Endodermal cell (in vitro differentiated cells): Measurements from ENCODE around the gene MAGI3. TPM values are rescaled to one million over a fixed set of nuclear protein-coding genes. Genes with fewer than 3 reads are reported as not detected.
"Not testable (repeated sequence)": the region's sequence is repeated elsewhere in the genome, so short reads cannot be mapped to it uniquely, and the experiment has no call there.

Source experiments
- DNase-seq: peaks from one replicate; pipeline ENCODE4 v3.0.0-alpha.2; 2017
- H3K27ac ChIP-seq: 2 replicates; pipeline ENCODE4 v1.5.1; 2013; ENCODE audit warnings: mild to moderate bottlenecking, low read depth, low read length, moderate library complexity
- H3K27me3 ChIP-seq: 2 replicates; pipeline ENCODE4 v1.6.1; 2013; ENCODE audit warnings: mild to moderate bottlenecking, low read length, moderate library complexity; ENCODE audit not compliant: insufficient read depth, control insufficient read depth, poor library complexity, severe bottlenecking
- H3K36me3 ChIP-seq: 2 replicates; pipeline ENCODE4 v1.7.0; 2013; ENCODE audit warnings: mild to moderate bottlenecking, low read length, moderate library complexity; ENCODE audit not compliant: control insufficient read depth, insufficient read depth
- H3K4me1 ChIP-seq: one replicate; pipeline ENCODE4 v1.7.0; 2013; ENCODE audit warnings: low read length; ENCODE audit not compliant: control insufficient read depth, insufficient read depth
- H3K4me3 ChIP-seq: 2 replicates; pipeline ENCODE4 v1.5.1; 2013; ENCODE audit warnings: mild to moderate bottlenecking, low read length, moderate library complexity
- H3K9ac ChIP-seq: 2 replicates; pipeline ENCODE4 v1.6.1; 2013; ENCODE audit warnings: mild to moderate bottlenecking, low read length, moderate library complexity; ENCODE audit not compliant: poor library complexity, severe bottlenecking; ENCODE audit errors: extremely low read depth
- H3K9me3 ChIP-seq: 2 replicates; pipeline ENCODE4 v1.6.1; 2013; ENCODE audit warnings: mild to moderate bottlenecking, low read length, moderate library complexity; ENCODE audit not compliant: control insufficient read depth
- H3K27ac Mint-ChIP-seq: 2 replicates; pipeline ENCODE4 v1.8.0; 2020; ENCODE audit warnings: mixed read lengths
- H3K27me3 Mint-ChIP-seq: 2 replicates; pipeline ENCODE4 v1.8.0; 2021; ENCODE audit warnings: mild to moderate bottlenecking, mixed read lengths; ENCODE audit not compliant: insufficient read depth
- H3K36me3 Mint-ChIP-seq: 2 replicates; pipeline ENCODE4 v1.8.0; 2020; ENCODE audit warnings: low read depth, mixed read lengths
- H3K4me1 Mint-ChIP-seq: 2 replicates; pipeline ENCODE4 v1.8.0; 2020; ENCODE audit warnings: mixed read lengths
- H3K4me3 Mint-ChIP-seq: 2 replicates; pipeline ENCODE4 v1.8.0; 2020; ENCODE audit warnings: mild to moderate bottlenecking, moderate library complexity, mixed read lengths
- H3K9me3 Mint-ChIP-seq: 2 replicates; pipeline ENCODE4 v1.8.0; 2020; ENCODE audit warnings: mild to moderate bottlenecking, mixed read lengths
- WGBS, 2 experiments: methylation state at CpG; one replicate each; pipeline versions ENCODE4 v1.1.5 to v1.1.7; 2013; ENCODE audit warnings: missing lambda C conversion rate in 2 of 2, mixed read lengths in 1 of 2; ENCODE audit not compliant: insufficient coverage in 1 of 2, insufficient read length in 1 of 2; 5-methylcytosine and 5-hydroxymethylcytosine counted together
- total RNA-seq, 2 donors: library from RNA; stranded (reverse); fragmentation: NEBNext Ultra II Directional in 1 of 2; extraction: Animal tissue kit (Norgen Biotek cat#: 25700) in 1 of 2; gene quantifications; 2 replicates in 1 of 2; 3 replicates in 1 of 2; pipeline ENCODE4 v1.2.1, GENCODE V29; 2021
- TF ChIP-seq, protein P1 (sequence below): fragments of 200-600 bp; sonication (generic); conservative IDR thresholded peaks from 2 replicates; pipeline ENCODE4 v1.5.0; 2021; ENCODE audit warnings: antibody characterized with exemption, mild to moderate bottlenecking

The MAGI3 gene
- total RNA-seq, 2 donors from 2014 or later, result 27.1 to 27.4 TPM

DNA sequence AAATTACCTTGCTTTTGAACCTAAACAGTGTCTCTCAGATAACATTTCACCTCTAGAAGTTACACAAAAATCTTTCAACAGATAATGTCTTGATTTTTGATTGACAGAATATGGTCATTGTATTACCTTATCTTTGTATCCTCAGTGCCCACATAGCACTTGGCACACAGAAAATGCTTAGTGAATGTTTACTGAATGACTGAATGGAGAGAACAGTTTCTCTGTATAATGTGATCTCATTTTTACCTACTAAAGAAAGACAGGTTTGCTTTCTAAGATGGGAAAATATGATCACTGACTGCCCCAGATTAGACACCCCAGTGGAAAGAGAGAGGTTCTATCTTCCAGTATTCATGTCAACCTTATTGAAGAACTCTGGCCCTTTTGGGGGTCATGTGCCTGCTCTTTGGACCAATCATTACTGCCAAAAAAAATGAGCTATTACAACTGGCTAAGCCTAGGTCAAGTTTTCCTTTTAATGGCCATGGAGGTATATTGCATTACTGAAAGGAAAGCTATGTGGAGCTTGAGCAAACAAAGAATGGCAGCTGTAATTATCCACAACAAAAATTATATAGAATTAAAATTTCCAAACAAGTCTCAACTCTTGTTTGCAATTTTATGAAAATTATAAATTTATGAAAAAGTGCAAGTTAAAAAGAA is 117.4 kb downstream of the MAGI3 start:
- no peak overlapping the region for H3K27ac Mint-ChIP-seq

DNA sequence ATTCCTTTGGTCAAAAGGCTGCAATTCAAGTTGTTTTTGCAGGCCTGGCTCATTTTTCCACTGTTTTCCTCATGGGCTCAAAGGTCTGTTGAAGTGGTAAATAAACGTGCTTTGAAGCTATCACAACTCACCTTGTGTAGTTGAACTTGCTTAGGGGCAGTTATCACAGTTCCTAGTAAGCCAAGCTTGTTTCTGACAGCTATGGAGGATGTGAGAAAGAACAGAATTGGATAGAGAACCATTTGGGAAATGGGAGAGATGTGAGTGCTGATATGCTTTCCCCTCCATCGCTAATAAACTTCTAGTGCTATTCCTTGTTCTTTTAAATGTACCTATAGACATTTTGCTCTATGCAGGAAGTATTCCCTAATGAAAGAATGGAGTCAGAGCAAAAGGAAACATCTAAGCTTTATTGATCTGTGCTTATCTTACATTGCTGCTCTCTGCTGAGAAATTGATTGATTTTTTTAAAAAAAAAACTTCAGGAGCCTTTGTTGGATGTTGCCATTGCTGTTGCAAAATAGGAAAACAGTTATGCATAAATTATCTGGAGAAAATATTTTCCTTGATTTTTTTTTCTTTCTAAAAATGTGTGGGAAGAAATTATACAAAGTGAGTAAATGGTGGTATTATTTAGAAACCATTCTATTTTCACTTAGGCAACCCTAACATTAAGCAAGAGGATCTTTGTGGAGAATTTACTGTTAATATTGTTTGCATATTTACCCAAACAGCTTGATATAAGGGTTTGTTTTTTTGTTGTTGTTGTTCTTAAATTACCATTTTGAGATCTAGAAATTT is 118.2 kb downstream of the MAGI3 start:
- Histone ChIP-seq H3K27me3 (no peaks in the 10 kb centered on the region), H3K9ac (no peak overlapping the region), H3K9me3 (peaks cover 28% of the 10 kb centered on the region), H3K4me3 (no peak overlapping the region), H3K36me3 (peaks cover 10% of the 10 kb centered on the region), H3K27ac (no peak overlapping the region), H3K4me1 (peaks cover 3% of the 10 kb centered on the region)
- Mint-ChIP-seq H3K36me3 (peaks cover 13% of the 10 kb centered on the region), H3K9me3 (peaks cover 31% of the 10 kb centered on the region), H3K27me3 (no peaks in the 10 kb centered on the region), H3K4me1 (peaks cover 25% of the 10 kb centered on the region), H3K4me3 (no peak overlapping the region), H3K27ac (no peak overlapping the region)
- TF ChIP-seq, protein P1, sequence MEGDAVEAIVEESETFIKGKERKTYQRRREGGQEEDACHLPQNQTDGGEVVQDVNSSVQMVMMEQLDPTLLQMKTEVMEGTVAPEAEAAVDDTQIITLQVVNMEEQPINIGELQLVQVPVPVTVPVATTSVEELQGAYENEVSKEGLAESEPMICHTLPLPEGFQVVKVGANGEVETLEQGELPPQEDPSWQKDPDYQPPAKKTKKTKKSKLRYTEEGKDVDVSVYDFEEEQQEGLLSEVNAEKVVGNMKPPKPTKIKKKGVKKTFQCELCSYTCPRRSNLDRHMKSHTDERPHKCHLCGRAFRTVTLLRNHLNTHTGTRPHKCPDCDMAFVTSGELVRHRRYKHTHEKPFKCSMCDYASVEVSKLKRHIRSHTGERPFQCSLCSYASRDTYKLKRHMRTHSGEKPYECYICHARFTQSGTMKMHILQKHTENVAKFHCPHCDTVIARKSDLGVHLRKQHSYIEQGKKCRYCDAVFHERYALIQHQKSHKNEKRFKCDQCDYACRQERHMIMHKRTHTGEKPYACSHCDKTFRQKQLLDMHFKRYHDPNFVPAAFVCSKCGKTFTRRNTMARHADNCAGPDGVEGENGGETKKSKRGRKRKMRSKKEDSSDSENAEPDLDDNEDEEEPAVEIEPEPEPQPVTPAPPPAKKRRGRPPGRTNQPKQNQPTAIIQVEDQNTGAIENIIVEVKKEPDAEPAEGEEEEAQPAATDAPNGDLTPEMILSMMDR, result no peak
- WGBS, 2 experiments, result 86 to 88% methylated on average over 1 to 2 of the region's 2 CpGs
- no peak for DNase-seq

More for the DNA sequence above, 117.4 kb downstream of the MAGI3 start:
- Histone ChIP-seq H3K9me3 (peaks cover 28% of the 10 kb centered on the region), H3K4me1 (peaks cover 3% of the 10 kb centered on the region), H3K9ac (no peak overlapping the region), H3K4me3 (no peak overlapping the region), H3K27ac (no peak overlapping the region), H3K27me3 (no peaks in the 10 kb centered on the region), H3K36me3 (peaks cover 10% of the 10 kb centered on the region)
- H3K36me3 Mint-ChIP-seq, result peaks cover 10% of the 10 kb centered on the region
- no peak overlapping the region for H3K4me3 Mint-ChIP-seq
- peaks cover 29% of the 10 kb centered on the region for H3K9me3 Mint-ChIP-seq
- TF ChIP-seq, protein P1, result no peak
- H3K27me3 Mint-ChIP-seq, result no peaks in the 10 kb centered on the region
- H3K4me1 Mint-ChIP-seq, result peaks cover 25% of the 10 kb centered on the region
- no peak for DNase-seq

DNA sequence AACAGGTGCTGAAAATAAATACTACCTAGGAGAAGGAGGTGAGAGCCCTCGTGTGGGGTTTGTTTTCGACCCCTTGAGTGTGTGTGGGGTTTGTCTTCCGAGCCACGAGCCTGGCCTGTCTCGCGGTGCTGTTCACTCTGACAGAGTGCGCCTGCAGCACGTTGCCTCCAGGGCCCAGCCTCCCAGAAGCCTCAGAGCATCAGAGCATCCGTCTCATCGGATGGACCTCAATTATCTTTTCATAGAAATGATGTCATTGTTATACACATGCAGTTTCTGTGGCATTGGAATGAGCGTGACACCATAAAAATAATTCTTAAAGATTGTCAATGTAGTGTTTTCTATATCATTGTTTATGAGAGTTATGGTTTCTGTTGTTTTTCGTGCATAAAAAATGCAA is 119.5 kb downstream of the MAGI3 start:
- not testable (repeated sequence) for H3K36me3 ChIP-seq, H3K4me3 Mint-ChIP-seq, H3K27ac ChIP-seq, H3K27me3 ChIP-seq, H3K4me3 ChIP-seq, H3K27ac Mint-ChIP-seq, H3K9ac ChIP-seq, H3K4me1 ChIP-seq, DNase-seq, H3K27me3 Mint-ChIP-seq
- peaks cover 33% of the 10 kb centered on the region for H3K9me3 Mint-ChIP-seq
- H3K36me3 Mint-ChIP-seq, result peaks cover 13% of the 10 kb centered on the region
- 95% methylated on average over 4 of the region's 12 CpGs; no CpG with 5 or more reads in 1 of the 2 experiments for WGBS, 2 experiments
- H3K4me1 Mint-ChIP-seq, result peaks cover 25% of the 10 kb centered on the region
- H3K9me3 ChIP-seq, result peaks cover 32% of the 10 kb centered on the region
